SK-N-SH (cell line): Measurements from ENCODE around the gene VSIG10L. TPM values are rescaled to one million over a fixed set of nuclear protein-coding genes. Genes with fewer than 3 reads are reported as not detected.

ENCODE experiments used
- CTCF ChIA-PET: fragments of 300-600, 350-600 bp; formaldehyde crosslinking; extraction: SDS; loops from one replicate; lab custom pipeline; 2021; lab: Yijun Ruan, JAX
- POLR2A ChIA-PET: fragments of 350-600 bp; sonication (Branson Sonifier 250); formaldehyde crosslinking; extraction: SDS; loops from one replicate; lab custom pipeline; 2020; ENCODE audit warnings: antibody characterized with exemption, inconsistent platforms; lab: Yijun Ruan, JAX
- DNase-seq: peaks from one replicate; pipeline ENCODE4 v3.0.0; 2012
- H2AFZ ChIP-seq: fragments of 200-600 bp; sonication (generic); 2 replicates; pipeline ENCODE4 v1.8.1; 2016; ENCODE audit warnings: antibody characterized with exemption, mild to moderate bottlenecking, low read depth
- H3F3A ChIP-seq: fragments of 200-600 bp; sonication (generic); replicated peaks from 2 replicates; pipeline ENCODE3; 2016; ENCODE audit warnings: antibody characterized with exemption, mild to moderate bottlenecking; ENCODE audit not compliant: insufficient read depth
- H3K27ac ChIP-seq, 2 experiments: fragments of 200-500 bp in 1 of 2; fragments of 200-600 bp in 1 of 2; sonication (Bioruptor generic) in 1 of 2; sonication (generic), shearing (Covaris generic) in 1 of 2; 2 replicates each; pipeline versions ENCODE4 v1.5.1 to v1.6.1; 2014 to 2016; ENCODE audit warnings: low read depth in 2 of 2, inconsistent platforms in 1 of 2, low read length in 1 of 2, mild to moderate bottlenecking in 1 of 2, mixed read lengths in 1 of 2
- H3K27me3 ChIP-seq: fragments of 200-600 bp; sonication (generic), shearing (Covaris generic); 2 replicates; pipeline ENCODE4 v1.6.1; 2016; ENCODE audit warnings: mixed run types; ENCODE audit not compliant: insufficient read depth
- H3K36me3 ChIP-seq, 2 experiments: fragments of 200-500 bp in 1 of 2; fragments of 200-600 bp in 1 of 2; sonication (Bioruptor generic) in 1 of 2; sonication (generic) in 1 of 2; replicated peaks in 1 of 2; 2 replicates each; pipeline versions ENCODE3 to v1.5.1; 2014 to 2016; ENCODE audit warnings: low read length in 1 of 2, mild to moderate bottlenecking in 1 of 2; ENCODE audit not compliant: insufficient read depth in 2 of 2, control insufficient read depth in 1 of 2
- H3K4me1 ChIP-seq, 2 experiments: fragments of 200-500 bp in 1 of 2; fragments of 200-600 bp in 1 of 2; sonication (Bioruptor generic) in 1 of 2; sonication (generic), shearing (Covaris generic) in 1 of 2; 2 replicates each; pipeline versions ENCODE4 v1.5.1 to v1.6.1; 2014 to 2016; ENCODE audit warnings: low read depth in 1 of 2, low read length in 1 of 2, mixed run types in 1 of 2; ENCODE audit not compliant: insufficient read depth in 2 of 2, control insufficient read depth in 1 of 2
- H3K4me2 ChIP-seq: fragments of 200-600 bp; sonication (generic), shearing (Covaris generic); 2 replicates; pipeline ENCODE4 v1.6.1; 2017; ENCODE audit warnings: mixed run types
- H3K4me3 ChIP-seq, 2 experiments: fragments of 200-500 bp in 1 of 2; fragments of 200-600 bp in 1 of 2; sonication (Bioruptor generic) in 1 of 2; sonication (generic), shearing (Covaris generic) in 1 of 2; 2 replicates each; pipeline versions ENCODE4 v1.5.1 to v1.8.1; 2014 to 2016; ENCODE audit warnings: low read depth in 2 of 2, inconsistent platforms in 1 of 2, low read length in 1 of 2, mild to moderate bottlenecking in 1 of 2, mixed read lengths in 1 of 2, moderate library complexity in 1 of 2
- H3K79me2 ChIP-seq: fragments of 200-600 bp; sonication (generic); 2 replicates; pipeline ENCODE4 v1.8.1; 2017; ENCODE audit warnings: mild to moderate bottlenecking; ENCODE audit not compliant: insufficient read depth
- H3K9ac ChIP-seq: fragments of 200-600 bp; sonication (generic); 2 replicates; pipeline ENCODE4 v1.6.1; 2017; ENCODE audit warnings: mixed run types
- H3K9me2 ChIP-seq: fragments of 200-600 bp; sonication (generic); 2 replicates; pipeline ENCODE4 v1.6.1; 2017; ENCODE audit warnings: mixed run types
- H3K9me3 ChIP-seq: fragments of 200-600 bp; sonication (generic); 2 replicates; pipeline ENCODE4 v1.6.1; 2017; ENCODE audit warnings: mixed run types, mild to moderate bottlenecking, moderate library complexity
- H4K20me1 ChIP-seq: fragments of 200-600 bp; sonication (generic); 2 replicates; pipeline ENCODE4 v1.6.1; 2017; ENCODE audit warnings: mild to moderate bottlenecking, mixed run types; ENCODE audit not compliant: insufficient read depth
- CHD2 ChIP-seq: fragments of 150-350 bp; IDR thresholded peaks from 2 replicates; pipeline ENCODE4 v1.6.1; 2018; ENCODE audit warnings: low read length; ENCODE audit not compliant: partially characterized antibody
- ELF1 ChIP-seq: IDR thresholded peaks from 2 replicates; pipeline ENCODE4 v1.4.0; 2012
- EZH2phosphoT487 ChIP-seq: fragments of 200-600 bp; sonication (generic); IDR thresholded peaks from 2 replicates; pipeline ENCODE4 v1.6.1; 2017; ENCODE audit warnings: low read depth, mixed run types, mild to moderate bottlenecking, antibody characterized with exemption, moderate library complexity, borderline replicate concordance
- FOXJ3 ChIP-seq: sonication (generic); formaldehyde crosslinking; IDR thresholded peaks from 2 replicates; pipeline ENCODE4 v1.5.1; 2020; ENCODE audit warnings: mild to moderate bottlenecking, missing genetic modification reagents
- FOXM1 ChIP-seq: IDR thresholded peaks from 2 replicates; pipeline ENCODE4 v1.4.0; 2012; ENCODE audit warnings: low read depth, mild to moderate bottlenecking
- GABPA ChIP-seq: IDR thresholded peaks from 2 replicates; pipeline ENCODE4 v1.4.0; 2012; ENCODE audit warnings: low read depth, mild to moderate bottlenecking
- JUND ChIP-seq: IDR thresholded peaks from 2 replicates; pipeline ENCODE4 v1.4.0; 2012
- MEF2A ChIP-seq: IDR thresholded peaks from 2 replicates; pipeline ENCODE4 v1.4.0; 2012; ENCODE audit warnings: low read depth, borderline replicate concordance
- MXI1 ChIP-seq: IDR thresholded peaks from 2 replicates; pipeline ENCODE4 v1.6.1; 2012; ENCODE audit warnings: mild to moderate bottlenecking, low read depth, low read length, improper control_type of control experiment
- NFIC ChIP-seq: IDR thresholded peaks from 2 replicates; pipeline ENCODE4 v1.4.0; 2012; ENCODE audit warnings: borderline replicate concordance
- NRF1 ChIP-seq: IDR thresholded peaks from 2 replicates; pipeline ENCODE4 v1.6.1; 2012; ENCODE audit warnings: low read depth, mild to moderate bottlenecking, low read length
- POLR2AphosphoS5 ChIP-seq: IDR thresholded peaks from 2 replicates; pipeline ENCODE4 v1.6.1; 2012; ENCODE audit warnings: low read depth, low read length
- RCOR1 ChIP-seq: fragments of 150-350 bp; IDR thresholded peaks from 2 replicates; pipeline ENCODE4 v1.6.1; 2017; ENCODE audit warnings: antibody characterized with exemption, low read length
- REST ChIP-seq: IDR thresholded peaks from 2 replicates; pipeline ENCODE4 v1.6.1; 2012; ENCODE audit warnings: mild to moderate bottlenecking, low read depth, low read length, moderate library complexity
- RFX5 ChIP-seq: IDR thresholded peaks from 2 replicates; pipeline ENCODE4 v1.6.1; 2012; ENCODE audit warnings: mild to moderate bottlenecking, improper control_type of control experiment, low read length
- RXRA ChIP-seq: IDR thresholded peaks from 2 replicates; pipeline ENCODE4 v1.4.0; 2012; ENCODE audit warnings: low read depth, mild to moderate bottlenecking, borderline replicate concordance
- TCF12 ChIP-seq: IDR thresholded peaks from 2 replicates; pipeline ENCODE4 v1.4.0; 2012
- ZBTB33 ChIP-seq: IDR thresholded peaks from 2 replicates; pipeline ENCODE4 v1.4.0; 2012; ENCODE audit warnings: low read depth, borderline replicate concordance
- WGBS: methylation state at CpG from one replicate; pipeline ENCODE4 v1.1.6; 2017; ENCODE audit warnings: low lambda C conversion rate; 5-methylcytosine and 5-hydroxymethylcytosine counted together
- polyA plus RNA-seq, 3 experiments: library from polyadenylated mRNA; depleted of rRNA; stranded (reverse); fragments of >200 nt; gene quantifications; 2 replicates each; pipeline ENCODE4 v1.2.3, GENCODE V29; 2012

The VSIG10L gene
- polyA plus RNA-seq, 1 of the 3 experiments (the other 2 are of a cell fraction) = 2.7 TPM

DNA sequence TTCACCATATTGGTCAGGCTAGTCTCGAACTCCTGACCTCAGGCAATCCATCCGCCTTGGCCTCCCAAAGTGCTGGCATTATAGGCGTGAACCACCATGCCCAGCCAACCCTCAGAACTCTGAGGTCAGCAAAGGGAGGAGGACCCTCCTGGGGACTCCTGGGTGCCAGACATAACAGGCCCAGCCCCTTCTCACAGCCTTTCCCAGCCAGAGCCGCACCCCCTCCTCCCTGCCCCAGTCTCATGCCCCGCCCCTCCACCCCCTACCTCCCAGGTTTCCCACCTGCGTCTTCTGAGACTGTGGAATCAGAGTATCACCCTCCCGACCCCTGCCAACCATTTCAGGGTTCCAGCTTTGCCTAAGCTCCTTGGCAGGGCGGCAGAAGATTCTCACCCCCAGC is 25.3 kb downstream of the VSIG10L start:
- no peaks in the 10 kb centered on the region for H3K9me2 ChIP-seq
- H3K36me3 ChIP-seq = no peaks in the 10 kb centered on the region
- no peak for DNase-seq
- no peaks in the 10 kb centered on the region for H3K79me2 ChIP-seq
- no peaks in the 10 kb centered on the region for H4K20me1 ChIP-seq
- ChIA-PET POLR2A (no interaction called here), CTCF (interaction anchor here (0.8 kb wide), 1 partner anchor 19 kb away, joined by 3 read pairs; no protein-coding TSS in a partner anchor)
- no peaks in the 10 kb centered on the region for H3F3A ChIP-seq
- H3K4me3 ChIP-seq = no peak overlapping the region
- no peaks in the 10 kb centered on the region for H3K27me3 ChIP-seq
- H3K9me3 ChIP-seq = no peaks in the 10 kb centered on the region
- TF ChIP-seq POLR2AphosphoS5 (no peak), MXI1 (no peak), GABPA (no peak), MEF2A (no peak), CHD2 (no peak), ELF1 (no peak), JUND (no peak), EZH2phosphoT487 (no peak), NRF1 (no peak), REST (no peak), RXRA (no peak), RCOR1 (no peak), TCF12 (no peak), FOXM1 (no peak), NFIC (no peak), RFX5 (no peak), FOXJ3 (CRISPR knock-in tag) (no peak), ZBTB33 (no peak)
- peaks cover 0 to 25% of the 10 kb centered on the region in 2 experiments; a peak in 1 of 4 replicates for H3K4me1 ChIP-seq
- H2AFZ ChIP-seq = no peak overlapping the region
- H3K4me2 ChIP-seq = no peak overlapping the region
- H3K9ac ChIP-seq = no peak overlapping the region
- no peak overlapping the region for H3K27ac ChIP-seq
- WGBS = 53% methylated on average over 7 of the region's 8 CpGs
